ENCODE data around the gene MAGEB2.

Gene MAGEB2

DNA sequence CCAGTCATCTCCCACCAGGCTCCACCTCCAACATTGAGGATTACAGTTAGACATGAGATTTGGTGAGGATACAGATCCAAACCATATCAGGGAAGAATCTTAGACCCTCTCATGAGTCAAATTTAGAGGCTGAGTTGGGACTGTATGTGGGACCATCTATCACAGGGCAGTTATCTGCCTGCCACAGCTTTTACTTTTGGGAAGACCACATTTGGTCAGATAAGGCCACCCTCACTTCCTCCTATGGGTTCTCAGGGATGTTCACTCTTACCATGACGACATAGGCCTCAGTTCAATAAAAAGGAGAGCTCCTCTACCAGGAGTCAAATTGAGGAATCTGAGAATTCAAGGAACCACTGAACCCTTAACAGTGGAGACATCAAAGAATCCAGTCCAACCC is 2.1 kb downstream of the MAGEB2 start (continued):
- TF ChIP-seq, protein P1, sequence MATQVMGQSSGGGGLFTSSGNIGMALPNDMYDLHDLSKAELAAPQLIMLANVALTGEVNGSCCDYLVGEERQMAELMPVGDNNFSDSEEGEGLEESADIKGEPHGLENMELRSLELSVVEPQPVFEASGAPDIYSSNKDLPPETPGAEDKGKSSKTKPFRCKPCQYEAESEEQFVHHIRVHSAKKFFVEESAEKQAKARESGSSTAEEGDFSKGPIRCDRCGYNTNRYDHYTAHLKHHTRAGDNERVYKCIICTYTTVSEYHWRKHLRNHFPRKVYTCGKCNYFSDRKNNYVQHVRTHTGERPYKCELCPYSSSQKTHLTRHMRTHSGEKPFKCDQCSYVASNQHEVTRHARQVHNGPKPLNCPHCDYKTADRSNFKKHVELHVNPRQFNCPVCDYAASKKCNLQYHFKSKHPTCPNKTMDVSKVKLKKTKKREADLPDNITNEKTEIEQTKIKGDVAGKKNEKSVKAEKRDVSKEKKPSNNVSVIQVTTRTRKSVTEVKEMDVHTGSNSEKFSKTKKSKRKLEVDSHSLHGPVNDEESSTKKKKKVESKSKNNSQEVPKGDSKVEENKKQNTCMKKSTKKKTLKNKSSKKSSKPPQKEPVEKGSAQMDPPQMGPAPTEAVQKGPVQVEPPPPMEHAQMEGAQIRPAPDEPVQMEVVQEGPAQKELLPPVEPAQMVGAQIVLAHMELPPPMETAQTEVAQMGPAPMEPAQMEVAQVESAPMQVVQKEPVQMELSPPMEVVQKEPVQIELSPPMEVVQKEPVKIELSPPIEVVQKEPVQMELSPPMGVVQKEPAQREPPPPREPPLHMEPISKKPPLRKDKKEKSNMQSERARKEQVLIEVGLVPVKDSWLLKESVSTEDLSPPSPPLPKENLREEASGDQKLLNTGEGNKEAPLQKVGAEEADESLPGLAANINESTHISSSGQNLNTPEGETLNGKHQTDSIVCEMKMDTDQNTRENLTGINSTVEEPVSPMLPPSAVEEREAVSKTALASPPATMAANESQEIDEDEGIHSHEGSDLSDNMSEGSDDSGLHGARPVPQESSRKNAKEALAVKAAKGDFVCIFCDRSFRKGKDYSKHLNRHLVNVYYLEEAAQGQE (tag by site-specific recombination; IDR thresholded peaks at IDR 0.05) = no peak
- TF ChIP-seq ZNF76 (tag by site-specific recombination; IDR thresholded peaks at IDR 0.05; ENCODE audit: borderline replicate concordance, low read depth) = no peak
- no peak for TF ChIP-seq ZNF16 (tag by site-specific recombination; IDR thresholded peaks at IDR 0.05; ENCODE audit: low read depth)

DNA sequence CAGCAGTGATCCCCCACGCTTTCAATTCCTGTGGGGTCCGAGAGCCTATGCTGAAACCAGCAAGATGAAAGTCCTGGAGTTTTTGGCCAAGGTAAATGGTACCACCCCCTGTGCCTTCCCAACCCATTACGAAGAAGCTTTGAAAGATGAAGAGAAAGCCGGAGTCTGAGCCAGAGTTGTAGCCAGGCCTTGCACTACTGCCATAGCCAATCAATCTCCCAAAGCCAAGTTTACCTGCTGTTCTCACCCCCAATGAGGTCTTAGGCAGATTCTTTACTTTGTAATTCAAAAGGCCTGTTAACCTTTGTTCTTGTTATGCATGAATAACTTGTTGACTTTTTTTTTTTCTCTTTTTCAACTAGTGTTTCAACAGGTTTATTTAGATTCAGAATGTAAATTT is 4.0 kb downstream of the MAGEB2 start:
- no peaks in the 10 kb centered on the region for H3K36me3 ChIP-seq (ENCODE audit: control insufficient read depth in 2 of 2, insufficient read depth in 1 of 2, low read length in 2 of 2)
- ChIA-PET CTCF (interaction anchor here (0.6 kb wide), 1 partner anchor 78 kb away, joined by 3 read pairs; no protein-coding TSS in a partner anchor), POLR2A (no interaction called here)
- H3K9me3 ChIP-seq (ENCODE audit: control insufficient read depth, insufficient read depth, low read depth, low read length) = no peaks in the 10 kb centered on the region
- H3K27ac ChIP-seq (ENCODE audit: extremely low read depth, low read depth, low read length) = no peak overlapping the region
- no peaks in the 10 kb centered on the region for H3K4me1 ChIP-seq (ENCODE audit: control insufficient read depth, insufficient read depth, low read length)
- TF ChIP-seq MYNN (tag by site-specific recombination; IDR thresholded peaks at IDR 0.05; ENCODE audit: borderline replicate concordance) (no peak), ZNF146 (tag by site-specific recombination; IDR thresholded peaks at IDR 0.05) (no peak), ZNF837 (tag by site-specific recombination; IDR thresholded peaks at IDR 0.05) (no peak), ZNF354C (tag by site-specific recombination; IDR thresholded peaks at IDR 0.05; ENCODE audit: borderline replicate concordance, low read depth) (no peak), ZFP3 (tag by site-specific recombination; IDR thresholded peaks at IDR 0.05; ENCODE audit: low read depth) (no peak), ZBTB20 (tag by site-specific recombination; IDR thresholded peaks at IDR 0.05) (no peak), ZFP41 (tag by site-specific recombination; IDR thresholded peaks at IDR 0.05; ENCODE audit: borderline replicate concordance) (no peak), ZNF157 (tag by site-specific recombination; IDR thresholded peaks at IDR 0.05) (no peak), ZNF426 (tag by site-specific recombination; IDR thresholded peaks at IDR 0.05) (no peak)
- TF ChIP-seq, protein P2, sequence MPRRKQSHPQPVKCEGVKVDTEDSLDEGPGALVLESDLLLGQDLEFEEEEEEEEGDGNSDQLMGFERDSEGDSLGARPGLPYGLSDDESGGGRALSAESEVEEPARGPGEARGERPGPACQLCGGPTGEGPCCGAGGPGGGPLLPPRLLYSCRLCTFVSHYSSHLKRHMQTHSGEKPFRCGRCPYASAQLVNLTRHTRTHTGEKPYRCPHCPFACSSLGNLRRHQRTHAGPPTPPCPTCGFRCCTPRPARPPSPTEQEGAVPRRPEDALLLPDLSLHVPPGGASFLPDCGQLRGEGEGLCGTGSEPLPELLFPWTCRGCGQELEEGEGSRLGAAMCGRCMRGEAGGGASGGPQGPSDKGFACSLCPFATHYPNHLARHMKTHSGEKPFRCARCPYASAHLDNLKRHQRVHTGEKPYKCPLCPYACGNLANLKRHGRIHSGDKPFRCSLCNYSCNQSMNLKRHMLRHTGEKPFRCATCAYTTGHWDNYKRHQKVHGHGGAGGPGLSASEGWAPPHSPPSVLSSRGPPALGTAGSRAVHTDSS (tag by site-specific recombination; IDR thresholded peaks at IDR 0.05) = no peak
- TF ChIP-seq, protein P3, sequence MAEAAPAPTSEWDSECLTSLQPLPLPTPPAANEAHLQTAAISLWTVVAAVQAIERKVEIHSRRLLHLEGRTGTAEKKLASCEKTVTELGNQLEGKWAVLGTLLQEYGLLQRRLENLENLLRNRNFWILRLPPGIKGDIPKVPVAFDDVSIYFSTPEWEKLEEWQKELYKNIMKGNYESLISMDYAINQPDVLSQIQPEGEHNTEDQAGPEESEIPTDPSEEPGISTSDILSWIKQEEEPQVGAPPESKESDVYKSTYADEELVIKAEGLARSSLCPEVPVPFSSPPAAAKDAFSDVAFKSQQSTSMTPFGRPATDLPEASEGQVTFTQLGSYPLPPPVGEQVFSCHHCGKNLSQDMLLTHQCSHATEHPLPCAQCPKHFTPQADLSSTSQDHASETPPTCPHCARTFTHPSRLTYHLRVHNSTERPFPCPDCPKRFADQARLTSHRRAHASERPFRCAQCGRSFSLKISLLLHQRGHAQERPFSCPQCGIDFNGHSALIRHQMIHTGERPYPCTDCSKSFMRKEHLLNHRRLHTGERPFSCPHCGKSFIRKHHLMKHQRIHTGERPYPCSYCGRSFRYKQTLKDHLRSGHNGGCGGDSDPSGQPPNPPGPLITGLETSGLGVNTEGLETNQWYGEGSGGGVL (tag by site-specific recombination; IDR thresholded peaks at IDR 0.05) = no peak
- no peak overlapping the region for H3K4me3 ChIP-seq (ENCODE audit: low read depth, low read length)

DNA sequence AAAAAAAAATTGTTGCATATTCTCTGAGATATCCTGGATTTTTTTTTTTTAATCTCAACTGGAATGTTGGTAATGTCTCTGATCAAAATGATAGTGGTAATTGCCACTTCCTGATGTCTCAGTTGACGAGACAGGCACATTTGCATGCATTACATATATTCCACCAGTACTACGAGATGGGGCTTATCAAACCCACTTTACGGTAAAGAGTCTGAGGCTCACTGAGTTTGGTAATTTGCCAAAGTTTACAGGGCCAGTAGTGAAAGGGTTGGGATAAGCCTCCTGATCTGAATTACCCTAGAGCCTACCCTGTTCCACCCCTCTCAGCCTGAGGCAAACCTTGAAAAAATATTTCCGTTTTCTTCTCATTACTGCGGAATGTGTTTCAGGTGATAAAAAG is 5.3 kb downstream of the MAGEB2 start:
- Histone ChIP-seq H3K9me3 (ENCODE audit: control insufficient read depth, insufficient read depth, low read depth, low read length) (no peaks in the 10 kb centered on the region), H3K27ac (ENCODE audit: extremely low read depth, low read depth, low read length) (no peak overlapping the region), H3K4me1 (ENCODE audit: control insufficient read depth, insufficient read depth, low read length) (no peaks in the 10 kb centered on the region), H3K4me3 (ENCODE audit: low read depth, low read length) (no peak overlapping the region), H3K36me3 (ENCODE audit: control insufficient read depth in 2 of 2, insufficient read depth in 1 of 2, low read length in 2 of 2) (no peaks in the 10 kb centered on the region)
- POLR2A ChIA-PET = no interaction called here
- CTCF ChIA-PET = no interaction called here
- no peak for TF ChIP-seq ZNF19 (tag by site-specific recombination; IDR thresholded peaks at IDR 0.05; ENCODE audit: low read depth)
- TF ChIP-seq ZNF140 (tag by site-specific recombination; IDR thresholded peaks at IDR 0.05) = no peak
- TF ChIP-seq ZNF544 (tag by site-specific recombination; IDR thresholded peaks at IDR 0.05) = no peak
